Subcutaneous abdominal adipose tissue (tissue), 5 donors: ENCODE data around the gene GTF2F2.
A peak's percentile ranks its signal among the peaks of the same experiment; 100 is the strongest.
"Not testable (repeated sequence)": the region's sequence is repeated elsewhere in the genome, so short reads cannot be mapped to it uniquely, and the experiment has no call there.

Source experiments
- H3K27ac ChIP-seq: one replicate; pipeline ENCODE4 v1.7.0; 2013; ENCODE audit warnings: low read depth, mild to moderate bottlenecking, inconsistent platforms, low read length, moderate library complexity
- H3K27me3 ChIP-seq, 5 donors: one replicate each; pipeline ENCODE4 v1.7.0; 2013; ENCODE audit warnings: low read length in 5 of 5, inconsistent platforms in 1 of 5; ENCODE audit not compliant: control insufficient read depth in 5 of 5, insufficient read depth in 4 of 5
- H3K36me3 ChIP-seq, 5 donors: one replicate each; pipeline ENCODE4 v1.7.0; 2013; ENCODE audit warnings: low read length in 5 of 5; ENCODE audit not compliant: control insufficient read depth in 5 of 5, insufficient read depth in 5 of 5
- H3K4me1 ChIP-seq, 5 donors: one replicate each; pipeline ENCODE4 v1.7.0; 2013; ENCODE audit warnings: low read length in 5 of 5, mild to moderate bottlenecking in 3 of 5, moderate library complexity in 1 of 5; ENCODE audit not compliant: control insufficient read depth in 5 of 5, insufficient read depth in 5 of 5
- H3K4me3 ChIP-seq, 5 donors: one replicate each; pipeline ENCODE4 v1.7.0; 2013; ENCODE audit warnings: low read length in 5 of 5, low read depth in 1 of 5
- H3K9ac ChIP-seq, 5 donors: one replicate each; pipeline ENCODE4 v1.7.0; 2013; ENCODE audit warnings: low read length in 5 of 5, mild to moderate bottlenecking in 4 of 5, moderate library complexity in 3 of 5
- H3K9me3 ChIP-seq, 5 donors: one replicate each; pipeline ENCODE4 v1.7.0; 2013; ENCODE audit warnings: low read length in 5 of 5; ENCODE audit not compliant: control insufficient read depth in 5 of 5
- donor health status: healthy.
- donor health status: healthy.
- donor health status: healthy.
- donor health status: healthy.
- donor health status: healthy.

Gene GTF2F2

GRCh38 chr13:45240143-45240542, 119.8 kb downstream of the GTF2F2 start:
- no peaks in the 10 kb centered on the region for H3K9me3 ChIP-seq
- H3K36me3 ChIP-seq, result peaks cover 0 to 2% (median 0%) of the 10 kb centered on the region in 5 donors
- H3K9ac ChIP-seq, result no peak overlapping the region
- peaks cover 0 to 8% (median 6%) of the 10 kb centered on the region in 5 donors for H3K4me1 ChIP-seq
- H3K4me3 ChIP-seq, result no peak overlapping the region
- no peak overlapping the region for H3K27ac ChIP-seq
- H3K27me3 ChIP-seq, result no peaks in the 10 kb centered on the region

- Histone ChIP-seq H3K4me1 (peaks cover 0 to 8% (median 6%) of the 10 kb centered on the region in 5 donors), H3K36me3 (peaks cover 0 to 2% (median 0%) of the 10 kb centered on the region in 5 donors), H3K4me3 (peak overlapping the region in 1 of 5 donors; percentile 21), H3K27ac (no peak overlapping the region), H3K27me3 (no peaks in the 10 kb centered on the region), H3K9ac (no peak overlapping the region), H3K9me3 (no peaks in the 10 kb centered on the region)
These were observed 121.8 kb downstream of the GTF2F2 start for GRCh38 chr13:45242070-45242469.

- Histone ChIP-seq H3K27me3 (no peaks in the 10 kb centered on the region), H3K9me3 (no peaks in the 10 kb centered on the region), H3K36me3 (peaks cover 0 to 2% (median 0%) of the 10 kb centered on the region in 5 donors), H3K4me3 (no peak overlapping the region), H3K4me1 (peaks cover 0 to 8% (median 6%) of the 10 kb centered on the region in 5 donors), H3K9ac (no peak overlapping the region), H3K27ac (no peak overlapping the region)
These were observed 122.2 kb downstream of the GTF2F2 start for GRCh38 chr13:45242524-45242923.

- peaks cover 0 to 2% (median 0%) of the 10 kb centered on the region in 5 donors for H3K36me3 ChIP-seq
- H3K9ac ChIP-seq, result no peak overlapping the region
- H3K27me3 ChIP-seq, result no peaks in the 10 kb centered on the region
- no peaks in the 10 kb centered on the region for H3K9me3 ChIP-seq
- H3K4me3 ChIP-seq, result no peak overlapping the region
- H3K27ac ChIP-seq, result no peak overlapping the region
- H3K4me1 ChIP-seq, result peaks cover 0 to 8% (median 6%) of the 10 kb centered on the region in 5 donors
These were observed 122.8 kb downstream of the GTF2F2 start for GRCh38 chr13:45243077-45243476.

- not testable (repeated sequence) for H3K9ac ChIP-seq, H3K4me3 ChIP-seq, H3K27ac ChIP-seq, H3K27me3 ChIP-seq, H3K9me3 ChIP-seq, H3K36me3 ChIP-seq, H3K4me1 ChIP-seq
These were observed 124.4 kb downstream of the GTF2F2 start for GRCh38 chr13:45244736-45245135.

- H3K9me3 ChIP-seq, result no peaks in the 10 kb centered on the region
- no peak overlapping the region for H3K9ac ChIP-seq
- H3K4me3 ChIP-seq, result no peak overlapping the region
- H3K27ac ChIP-seq, result no peak overlapping the region
- peaks cover 3 to 9% (median 7%) of the 10 kb centered on the region in 5 donors for H3K36me3 ChIP-seq
- H3K4me1 ChIP-seq, result no peaks in the 10 kb centered on the region
- no peaks in the 10 kb centered on the region for H3K27me3 ChIP-seq
These were observed 129.4 kb downstream of the GTF2F2 start for GRCh38 chr13:45249662-45250061.

- Histone ChIP-seq H3K4me3 (no peak overlapping the region), H3K27ac (no peak overlapping the region), H3K4me1 (peaks cover 0 to 10% (median 3%) of the 10 kb centered on the region in 5 donors), H3K36me3 (peaks cover 3 to 9% (median 7%) of the 10 kb centered on the region in 5 donors), H3K9ac (no peak overlapping the region), H3K27me3 (no peaks in the 10 kb centered on the region), H3K9me3 (no peaks in the 10 kb centered on the region)
These were observed 134.1 kb downstream of the GTF2F2 start for GRCh38 chr13:45254396-45254795.

GRCh38 chr13:45255247-45255987, 135.1 kb downstream of the GTF2F2 start:
- H3K4me3 ChIP-seq, result no peak overlapping the region
- H3K36me3 ChIP-seq, result peaks cover 3 to 9% (median 7%) of the 10 kb centered on the region in 5 donors

GRCh38 chr13:45256254-45256653, 135.9 kb downstream of the GTF2F2 start:
- Histone ChIP-seq H3K27me3 (no peaks in the 10 kb centered on the region), H3K4me3 (no peak overlapping the region), H3K27ac (no peak overlapping the region), H3K4me1 (peaks cover 0 to 10% (median 3%) of the 10 kb centered on the region in 5 donors), H3K36me3 (peaks cover 3 to 9% (median 7%) of the 10 kb centered on the region in 5 donors), H3K9me3 (no peaks in the 10 kb centered on the region), H3K9ac (no peak overlapping the region)

More at GRCh38 chr13:45255247-45255987, 135.1 kb downstream of the GTF2F2 start:
- Histone ChIP-seq H3K9ac (no peak overlapping the region), H3K27me3 (no peaks in the 10 kb centered on the region), H3K27ac (no peak overlapping the region), H3K9me3 (no peaks in the 10 kb centered on the region), H3K4me1 (peaks cover 0 to 10% (median 3%) of the 10 kb centered on the region in 5 donors)

GRCh38 chr13:45257638-45258333, 137.5 kb downstream of the GTF2F2 start:
- peaks cover 3 to 9% (median 7%) of the 10 kb centered on the region in 5 donors for H3K36me3 ChIP-seq
- H3K4me1 ChIP-seq, result peaks cover 0 to 10% (median 3%) of the 10 kb centered on the region in 5 donors
- no peaks in the 10 kb centered on the region for H3K27me3 ChIP-seq
- H3K9me3 ChIP-seq, result no peaks in the 10 kb centered on the region
- H3K4me3 ChIP-seq, result no peak overlapping the region
- no peak overlapping the region for H3K9ac ChIP-seq
- H3K27ac ChIP-seq, result no peak overlapping the region
